GM19395 (cell line): Measurements from ENCODE around the gene KRT34.
"Not testable (repeated sequence)": the region's sequence is repeated elsewhere in the genome, so short reads cannot be mapped to it uniquely, and the experiment has no call there.

ENCODE experiments used
- ATAC-seq: cut with Tn5 transposase; IDR thresholded peaks from one replicate; pipeline ENCODE4 v1.9.1; 2021; ENCODE audit warnings: mild to moderate bottlenecking, moderate library complexity; ENCODE audit not compliant: unreplicated experiment

Gene KRT34

DNA sequence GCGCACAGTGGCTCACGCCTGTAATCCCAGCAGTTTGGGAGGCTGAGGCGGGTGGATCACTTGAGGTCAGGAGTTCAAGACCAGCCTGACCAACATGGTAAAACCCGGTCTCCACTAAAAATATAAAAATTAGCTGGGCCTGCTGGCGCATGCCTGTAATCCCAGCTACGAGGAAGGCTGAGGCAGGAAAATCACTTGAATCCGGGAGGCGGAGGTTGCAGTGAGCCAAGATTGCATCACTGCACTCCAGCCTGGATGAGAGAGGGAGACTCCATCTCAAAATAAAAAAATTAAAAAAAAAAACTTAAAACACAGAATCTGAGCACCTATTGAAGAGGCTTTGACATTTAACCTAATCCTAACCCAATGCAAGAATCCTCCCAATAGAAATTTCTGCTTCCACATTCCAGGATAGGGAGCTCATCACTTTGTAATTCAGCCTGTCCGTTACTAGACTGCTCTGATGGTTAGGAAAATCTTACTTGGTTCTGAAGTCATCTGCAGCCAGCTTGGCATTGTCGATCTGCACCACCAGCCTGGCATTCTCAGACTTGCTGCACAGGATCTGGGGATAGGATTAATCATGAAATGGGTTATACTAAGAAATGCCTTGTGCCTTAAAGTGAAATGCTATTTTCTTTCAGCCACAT lies 14.6 kb downstream of the KRT34 start:
- no peak for ATAC-seq

- no peak for ATAC-seq
Measured at GRCh38 chr17:41366070-41366469, 16.0 kb downstream of the KRT34 start.

GRCh38 chr17:41363881-41364280 lies 18.2 kb downstream of the KRT34 start:
- no peak for ATAC-seq

DNA sequence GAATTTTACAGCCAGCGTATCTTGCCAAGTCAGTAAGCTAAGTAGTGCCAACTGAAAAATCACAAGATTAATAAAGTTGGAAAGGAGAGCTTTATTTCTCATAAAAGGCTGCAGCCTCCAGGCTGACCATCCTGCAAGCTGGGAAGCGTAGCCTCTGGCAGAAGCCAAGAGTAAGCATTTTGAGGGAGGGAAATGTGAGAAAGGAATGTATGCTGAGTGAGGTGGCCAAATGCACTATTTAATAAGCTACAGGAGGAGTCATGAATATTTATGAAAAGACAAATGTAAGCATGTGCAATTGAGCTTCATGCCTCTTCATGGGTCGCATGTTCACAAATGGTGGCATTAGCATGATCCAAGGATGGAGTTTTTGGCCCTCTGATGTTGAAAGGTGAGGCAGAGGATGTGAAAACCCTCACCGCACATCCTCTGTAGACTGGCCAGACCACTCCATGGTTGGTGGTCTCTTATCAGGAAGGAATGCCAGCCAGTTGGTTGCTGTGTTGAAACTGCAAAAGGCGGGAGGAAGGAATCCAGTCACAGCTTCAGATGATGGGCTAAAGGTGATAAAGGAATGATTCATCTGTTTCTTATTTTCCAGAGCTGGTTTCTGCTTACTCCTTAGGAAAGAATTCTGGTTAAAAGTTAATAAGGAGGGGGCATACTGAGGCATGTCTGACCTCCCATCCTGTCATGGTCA lies 21.7 kb downstream of the KRT34 start:
- ATAC-seq, result no peak

- no peak for ATAC-seq
Measured at GRCh38 chr17:41354536-41354935, 27.6 kb downstream of the KRT34 start.

DNA sequence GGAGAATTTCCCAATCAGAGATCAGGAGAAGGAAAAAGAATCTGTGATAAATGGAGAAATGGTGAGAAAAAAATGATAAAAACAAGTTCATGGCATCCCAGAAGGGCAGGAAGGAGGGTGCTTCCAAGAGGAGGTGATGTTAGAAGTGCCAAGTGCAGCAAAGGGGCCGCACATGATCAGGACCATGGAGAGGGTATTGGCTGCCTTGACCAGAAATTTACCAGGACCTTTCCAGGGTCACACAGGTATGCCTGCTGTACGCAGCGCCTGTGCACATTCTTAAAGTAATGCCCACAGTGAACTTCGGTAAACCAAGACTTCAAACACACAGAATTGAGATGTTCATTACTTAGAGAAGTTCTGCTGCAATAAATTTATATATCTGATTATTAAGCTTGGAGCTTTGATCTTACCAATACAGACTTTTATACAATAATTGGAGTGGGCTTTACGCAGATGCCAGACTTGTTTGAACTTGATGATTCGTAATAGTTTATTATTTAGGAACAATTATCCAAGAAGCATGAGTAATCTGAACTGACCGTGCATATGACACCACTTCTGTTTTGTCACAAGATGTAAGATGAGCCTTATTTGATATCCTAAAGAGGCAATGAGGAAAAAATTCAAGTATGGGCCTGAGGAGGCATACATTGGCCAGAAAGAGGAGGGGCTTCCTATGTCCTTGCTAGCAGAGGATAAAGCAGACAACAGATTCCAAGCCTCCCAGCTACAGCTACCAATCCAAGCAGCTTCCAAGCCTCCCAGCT lies 29.3 kb downstream of the KRT34 start:
- no peak for ATAC-seq

DNA sequence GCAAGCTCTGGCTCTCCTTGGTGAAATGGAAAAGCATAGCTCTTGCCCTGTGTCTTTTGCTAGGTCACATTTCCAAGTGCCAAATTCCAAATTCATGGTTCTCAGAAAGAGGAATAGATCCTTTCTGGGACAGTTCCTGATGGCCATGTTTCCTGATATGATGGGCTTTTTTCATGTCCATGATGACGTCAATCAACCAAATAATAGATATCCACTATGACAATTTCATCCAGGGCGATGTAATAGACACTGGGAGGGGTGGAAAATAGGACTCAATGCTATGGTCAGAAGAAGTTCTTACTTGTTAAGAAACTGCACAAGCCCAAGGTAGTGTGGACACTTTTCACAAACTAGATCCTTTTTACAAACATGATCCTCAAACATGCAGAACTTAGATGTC lies 30.9 kb downstream of the KRT34 start:
- no peak for ATAC-seq

GRCh38 chr17:41350381-41350878 lies 31.7 kb downstream of the KRT34 start, which contains the start of gene KRT33A:
Gene KRT33A, minus strand, starts transcription at chr17:41350828. Its CDS starts 61 bp downstream, at chr17:41350767.
- ATAC-seq, result not testable (repeated sequence)

GRCh38 chr17:41347869-41348760 lies 34.0 kb downstream of the KRT34 start:
- no peak for ATAC-seq

DNA sequence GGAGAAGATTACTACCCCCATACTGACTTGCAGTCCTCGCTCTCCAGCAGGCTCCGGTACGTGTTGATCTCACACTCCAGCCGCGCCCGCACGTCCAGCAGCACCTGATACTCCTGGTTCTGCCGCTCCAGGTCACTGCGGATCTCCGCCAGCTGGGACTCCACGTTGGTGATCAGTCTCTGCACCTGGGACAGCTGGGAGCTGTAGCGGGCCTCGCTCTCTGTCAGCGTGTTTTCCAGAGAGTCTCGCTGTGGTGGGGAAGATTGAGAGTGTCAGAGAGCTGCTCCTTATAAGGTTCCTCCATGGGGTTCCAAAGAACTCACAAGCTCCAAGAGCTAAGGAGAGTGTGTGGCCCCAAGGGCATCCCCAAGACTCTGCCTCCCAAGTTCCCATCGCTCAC lies 35.7 kb downstream of the KRT34 start:
- not testable (repeated sequence) for ATAC-seq

DNA sequence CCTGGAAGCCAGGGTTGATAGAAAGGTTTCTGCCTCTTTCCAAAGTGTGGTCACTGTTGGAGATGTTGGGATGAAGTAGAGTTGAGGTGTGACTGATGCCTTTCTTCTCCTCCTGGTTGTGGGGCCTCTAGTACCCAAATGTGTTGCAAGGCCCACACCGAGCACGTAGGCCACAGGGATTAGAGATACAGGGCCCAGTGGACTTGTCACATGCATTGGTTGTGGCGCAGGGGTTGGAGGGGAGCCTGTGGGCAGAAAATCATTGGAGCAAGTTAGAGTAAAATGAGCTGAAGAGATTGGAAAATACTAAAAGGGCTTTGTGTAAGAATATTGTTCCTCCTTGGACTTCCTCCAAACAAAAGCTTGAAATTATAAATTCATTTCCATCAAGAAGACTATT lies 36.1 kb downstream of the KRT34 start:
- no peak for ATAC-seq

DNA sequence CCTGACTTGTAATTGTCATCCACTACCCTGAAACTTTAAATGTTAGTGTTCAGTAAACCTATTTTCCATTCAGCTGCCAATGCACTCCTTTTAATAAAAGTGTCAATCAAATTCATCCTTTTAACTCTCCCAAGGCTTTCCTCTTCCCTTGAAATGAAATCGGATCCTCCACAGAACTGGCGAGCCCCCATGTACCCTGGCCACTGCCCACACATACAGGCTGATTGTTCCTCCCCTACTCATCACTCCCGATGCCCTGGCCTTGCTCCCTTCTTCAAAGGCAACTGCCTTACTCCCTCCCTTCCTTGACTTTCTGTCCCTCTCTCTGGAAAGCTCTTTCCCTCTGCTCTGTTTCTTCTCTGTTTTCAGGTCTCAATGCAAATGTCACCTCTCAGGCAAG lies 39.1 kb downstream of the KRT34 start:
- ATAC-seq, result no peak

- ATAC-seq, result peak; percentile 48
Measured at GRCh38 chr17:41340934-41341861, 40.9 kb downstream of the KRT34 start.

GRCh38 chr17:41340494-41340893 lies 41.6 kb downstream of the KRT34 start:
- no peak for ATAC-seq

DNA sequence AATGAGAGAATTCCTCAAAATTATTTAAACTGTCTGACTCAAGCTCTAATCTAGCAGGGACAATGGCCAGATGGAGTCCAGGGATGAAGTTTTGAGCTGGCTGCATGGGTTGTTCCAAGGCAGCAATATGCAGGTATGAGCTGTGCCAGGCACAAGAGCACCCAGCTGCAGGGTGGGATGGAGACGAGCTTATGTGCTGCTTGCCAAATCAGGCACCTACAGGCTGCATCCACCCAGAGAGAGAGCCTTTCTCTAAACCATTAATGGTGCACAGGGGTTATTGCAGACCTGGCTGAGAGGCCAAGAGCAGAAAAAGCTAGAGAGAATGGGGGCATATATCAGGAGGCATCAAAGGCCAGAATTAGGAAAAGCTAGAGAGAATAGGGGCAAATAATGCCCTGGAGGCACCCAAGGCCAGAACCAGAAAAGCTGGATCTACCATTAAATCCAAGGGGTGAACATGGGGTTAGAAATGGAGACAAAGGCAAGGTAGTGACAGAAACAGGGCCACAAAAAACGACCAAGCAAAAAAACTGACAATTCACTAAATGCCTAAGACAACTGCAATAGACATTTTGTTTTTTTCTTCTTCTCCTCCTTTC lies 42.4 kb downstream of the KRT34 start:
- ATAC-seq, result no peak

DNA sequence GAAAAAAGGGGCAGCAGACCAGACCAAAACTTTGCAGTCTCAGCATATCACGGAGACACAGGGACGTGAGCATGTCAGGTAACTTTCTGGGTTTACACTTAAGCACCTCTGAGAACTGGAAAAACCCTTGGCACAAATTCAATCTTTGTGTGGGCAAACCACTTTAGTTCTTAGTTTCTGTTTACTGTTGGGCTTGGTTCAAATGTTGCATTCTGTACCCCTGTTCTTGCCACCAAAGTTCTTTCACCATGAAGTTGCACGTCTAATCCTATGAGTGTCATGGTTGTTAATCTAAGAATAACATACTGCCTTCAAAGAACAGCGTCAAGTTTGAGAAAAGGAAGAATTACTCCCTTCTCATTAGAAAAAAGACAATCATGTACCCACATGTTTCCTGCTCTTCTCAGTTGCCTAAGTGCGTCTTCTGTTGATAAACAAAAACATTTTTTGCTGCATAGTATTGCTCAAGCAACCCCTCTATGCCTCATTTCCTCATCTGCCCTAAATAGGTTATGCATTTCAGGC lies 43.1 kb downstream of the KRT34 start:
- no peak for ATAC-seq

- ATAC-seq, result no peak
Measured at GRCh38 chr17:41335747-41336146, 46.4 kb downstream of the KRT34 start.

DNA sequence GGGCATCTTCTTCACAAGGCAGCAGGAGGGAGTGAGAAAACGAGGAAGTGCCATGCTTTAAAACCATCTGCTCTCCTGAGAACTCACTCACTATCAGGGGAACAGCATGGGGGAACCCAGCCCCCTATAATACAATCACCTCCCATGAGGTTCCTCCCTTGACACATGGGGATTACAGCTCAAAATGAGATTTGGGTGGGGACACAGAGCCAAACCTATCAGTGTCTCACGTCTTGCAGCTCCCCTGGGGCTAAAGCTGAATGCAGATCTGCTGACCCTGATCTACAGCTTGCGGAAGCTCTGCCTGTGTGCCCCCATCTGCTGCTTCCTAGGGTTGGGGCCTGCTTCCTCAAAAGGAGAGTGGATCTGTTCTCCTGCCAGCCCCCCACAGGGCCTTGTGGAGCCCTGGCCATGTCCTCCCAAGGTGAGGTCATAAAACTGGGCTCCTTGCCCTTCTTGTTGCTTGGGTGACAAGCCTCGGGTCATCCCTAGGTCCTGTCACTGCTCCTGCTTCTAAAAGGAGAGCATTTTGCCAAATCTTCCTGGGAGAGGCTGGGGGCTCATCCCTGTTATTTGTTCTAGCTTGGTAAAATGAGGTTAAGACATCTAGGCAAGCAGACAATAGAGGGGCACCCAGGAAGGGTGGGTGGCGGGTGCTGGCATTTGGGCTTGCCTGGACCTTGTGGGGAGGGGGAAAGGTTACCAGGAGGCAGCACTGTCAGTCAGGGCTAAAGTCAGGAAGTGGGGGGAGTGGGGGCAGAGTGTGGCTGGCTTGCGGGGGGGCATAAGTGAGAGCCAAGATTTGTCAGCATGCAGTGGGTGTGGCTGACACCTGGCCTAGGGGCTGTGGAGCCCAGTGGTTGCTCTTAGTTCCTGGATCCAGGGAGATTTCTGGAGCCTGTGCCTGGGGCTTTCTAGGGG lies 47.5 kb downstream of the KRT34 start:
- no peak for ATAC-seq
